ENCODE measurements around the gene MKNK2.

MKNK2 gene

GRCh38 chr19:2014131-2014571, 36.9 kb downstream of the MKNK2 start:
- Histone ChIP-seq H3K4ac (ENCODE audit: low read depth, low read length) (no peak overlapping the region), H3K4me2 (ENCODE audit: low read length) (no peak overlapping the region), H2BK5ac (ENCODE audit: low read length) (no peak overlapping the region), H3K4me1 (ENCODE audit: control insufficient read depth, low read depth, low read length) (no peaks in the 10 kb centered on the region), H3K27me3 (ENCODE audit: insufficient read depth, low read length, poor library complexity) (no peaks in the 10 kb centered on the region), H2AK5ac (ENCODE audit: low read length) (no peak overlapping the region), H3K9ac (ENCODE audit: low read length) (no peak overlapping the region), H4K8ac (ENCODE audit: low read depth, low read length) (no peak overlapping the region), H3K79me1 (ENCODE audit: low read length) (peaks cover 2% of the 10 kb centered on the region), H3K56ac (ENCODE audit: low read length) (peak overlapping the region; percentile 90), H3K4me3 (ENCODE audit: low read length) (no peak overlapping the region), H3K27ac (ENCODE audit: low read depth, low read length) (no peak overlapping the region), H3K36me3 (ENCODE audit: control insufficient read depth, insufficient read depth, low read length) (no peaks in the 10 kb centered on the region), H4K5ac (ENCODE audit: low read length) (no peak overlapping the region), H2BK120ac (ENCODE audit: low read depth, low read length) (no peak overlapping the region), H2BK15ac (replicated peaks; ENCODE audit: low read depth) (no peak overlapping the region), H3K79me2 (ENCODE audit: control insufficient read depth, insufficient read depth, low read length) (no peaks in the 10 kb centered on the region), H3K18ac (ENCODE audit: low read length) (no peak overlapping the region), H3K23ac (ENCODE audit: low read length) (no peak overlapping the region)
- no CpG with 5 or more reads among the region's 5 CpGs for WGBS (ENCODE audit: extremely low coverage, insufficient coverage, low lambda C conversion rate)
- no peak for DNase-seq

GRCh38 chr19:2013683-2013961, 37.4 kb downstream of the MKNK2 start:
- Histone ChIP-seq H3K4me3 (ENCODE audit: low read length) (no peak overlapping the region), H3K4ac (ENCODE audit: low read depth, low read length) (no peak overlapping the region), H3K4me2 (ENCODE audit: low read length) (no peak overlapping the region), H3K79me2 (ENCODE audit: control insufficient read depth, insufficient read depth, low read length) (no peaks in the 10 kb centered on the region), H3K18ac (ENCODE audit: low read length) (no peak overlapping the region), H3K9ac (ENCODE audit: low read length) (no peak overlapping the region), H3K79me1 (ENCODE audit: low read length) (peaks cover 2% of the 10 kb centered on the region), H3K36me3 (ENCODE audit: control insufficient read depth, insufficient read depth, low read length) (no peaks in the 10 kb centered on the region), H3K4me1 (ENCODE audit: control insufficient read depth, low read depth, low read length) (no peaks in the 10 kb centered on the region), H3K23ac (ENCODE audit: low read length) (no peak overlapping the region), H2BK15ac (replicated peaks; ENCODE audit: low read depth) (no peak overlapping the region), H4K5ac (ENCODE audit: low read length) (no peak overlapping the region), H3K56ac (ENCODE audit: low read length) (no peak overlapping the region), H3K27me3 (ENCODE audit: insufficient read depth, low read length, poor library complexity) (no peaks in the 10 kb centered on the region), H3K27ac (ENCODE audit: low read depth, low read length) (no peak overlapping the region), H2BK5ac (ENCODE audit: low read length) (no peak overlapping the region), H2BK120ac (ENCODE audit: low read depth, low read length) (no peak overlapping the region), H2AK5ac (ENCODE audit: low read length) (no peak overlapping the region), H4K8ac (ENCODE audit: low read depth, low read length) (no peak overlapping the region)
- DNase-seq, result no peak
- no CpG with 5 or more reads among the region's 6 CpGs for WGBS (ENCODE audit: extremely low coverage, insufficient coverage, low lambda C conversion rate)

DNA sequence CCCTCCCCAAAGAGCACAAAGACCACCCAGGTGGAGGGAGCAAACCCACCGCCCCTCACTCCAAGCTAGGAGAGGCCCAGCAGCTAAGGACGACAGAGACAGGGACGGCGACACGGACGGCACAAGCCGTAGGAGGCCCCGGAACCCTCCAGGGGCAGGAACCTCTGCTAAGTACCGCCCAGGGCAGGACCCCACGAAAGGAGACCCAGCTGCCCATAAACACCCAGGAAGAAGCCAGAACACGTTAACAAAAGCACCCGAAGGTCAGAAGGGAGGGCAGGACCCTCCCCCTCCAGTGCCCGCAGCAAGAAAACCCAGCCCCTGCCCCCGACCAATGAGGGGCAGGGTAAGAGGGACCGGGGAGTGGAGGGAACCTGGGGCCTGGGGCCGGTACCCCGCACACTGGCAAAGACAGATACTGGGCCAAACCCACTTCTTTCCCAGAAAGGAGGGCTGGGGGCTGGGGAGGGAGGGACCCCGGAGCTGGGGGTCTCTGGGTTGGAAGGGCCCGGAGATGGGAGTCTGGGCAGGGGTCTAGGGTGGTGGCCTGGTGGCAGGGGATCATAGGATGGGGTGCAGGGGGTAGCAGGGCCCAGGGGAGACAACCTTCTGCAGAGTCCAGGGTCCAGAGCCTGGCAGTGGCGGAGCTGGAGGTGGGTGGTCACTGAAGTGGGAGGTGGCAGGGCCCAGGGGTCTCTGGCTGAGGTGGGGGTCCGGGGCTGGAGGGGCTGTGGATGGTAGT, 37.9 kb downstream of the MKNK2 start:
- H3K4ac ChIP-seq (ENCODE audit: low read depth, low read length), result no peak overlapping the region
- H3K18ac ChIP-seq (ENCODE audit: low read length), result no peak overlapping the region
- H4K5ac ChIP-seq (ENCODE audit: low read length), result no peak overlapping the region
- no peak for DNase-seq
- no peak overlapping the region for H3K9ac ChIP-seq (ENCODE audit: low read length)
- no peak overlapping the region for H2AK5ac ChIP-seq (ENCODE audit: low read length)
- no peak overlapping the region for H2BK120ac ChIP-seq (ENCODE audit: low read depth, low read length)
- H3K4me1 ChIP-seq (ENCODE audit: control insufficient read depth, low read depth, low read length), result no peaks in the 10 kb centered on the region
- no peak overlapping the region for H2BK15ac ChIP-seq (replicated peaks; ENCODE audit: low read depth)
- no peak overlapping the region for H3K4me3 ChIP-seq (ENCODE audit: low read length)
- no peak overlapping the region for H3K23ac ChIP-seq (ENCODE audit: low read length)
- H2BK5ac ChIP-seq (ENCODE audit: low read length), result no peak overlapping the region
- no peaks in the 10 kb centered on the region for H3K27me3 ChIP-seq (ENCODE audit: insufficient read depth, low read length, poor library complexity)
- no peak overlapping the region for H3K4me2 ChIP-seq (ENCODE audit: low read length)
- H3K36me3 ChIP-seq (ENCODE audit: control insufficient read depth, insufficient read depth, low read length), result no peaks in the 10 kb centered on the region
- no CpG with 5 or more reads among the region's 21 CpGs for WGBS (ENCODE audit: extremely low coverage, insufficient coverage, low lambda C conversion rate)
- H3K79me2 ChIP-seq (ENCODE audit: control insufficient read depth, insufficient read depth, low read length), result no peaks in the 10 kb centered on the region
- peaks cover 2% of the 10 kb centered on the region for H3K79me1 ChIP-seq (ENCODE audit: low read length)
- no peak overlapping the region for H3K27ac ChIP-seq (ENCODE audit: low read depth, low read length)
- no peak overlapping the region for H4K8ac ChIP-seq (ENCODE audit: low read depth, low read length)
- H3K56ac ChIP-seq (ENCODE audit: low read length), result no peak overlapping the region

DNA sequence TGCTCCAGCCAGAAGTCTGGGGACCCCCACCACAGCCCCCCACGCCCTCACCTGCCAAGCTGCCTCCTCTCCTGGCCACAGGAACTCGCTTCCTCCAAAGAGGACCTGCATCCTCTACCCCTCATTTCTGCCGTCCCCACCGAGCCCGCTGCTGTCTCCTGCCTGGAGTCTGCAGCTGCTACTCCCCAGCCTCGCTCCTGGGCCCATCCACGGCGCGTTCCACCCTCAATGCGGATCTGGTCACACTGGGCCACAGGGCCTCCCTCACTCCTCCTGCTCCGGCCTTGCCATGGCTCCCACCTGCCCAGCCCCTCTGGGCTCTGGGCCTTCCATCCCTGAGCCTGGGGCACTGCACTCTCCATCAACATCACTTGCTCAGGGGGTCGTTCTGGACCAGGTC, 39.9 kb downstream of the MKNK2 start:
- no peak overlapping the region for H3K9ac ChIP-seq (ENCODE audit: low read length)
- peaks cover 2% of the 10 kb centered on the region for H3K79me1 ChIP-seq (ENCODE audit: low read length)
- no peak overlapping the region for H3K4me2 ChIP-seq (ENCODE audit: low read length)
- no peak overlapping the region for H3K27ac ChIP-seq (ENCODE audit: low read depth, low read length)
- no peaks in the 10 kb centered on the region for H3K4me1 ChIP-seq (ENCODE audit: control insufficient read depth, low read depth, low read length)
- no peak overlapping the region for H4K8ac ChIP-seq (ENCODE audit: low read depth, low read length)
- no peak overlapping the region for H2BK5ac ChIP-seq (ENCODE audit: low read length)
- H3K79me2 ChIP-seq (ENCODE audit: control insufficient read depth, insufficient read depth, low read length), result no peaks in the 10 kb centered on the region
- no peak overlapping the region for H2BK120ac ChIP-seq (ENCODE audit: low read depth, low read length)
- DNase-seq, result no peak
- H3K27me3 ChIP-seq (ENCODE audit: insufficient read depth, low read length, poor library complexity), result no peaks in the 10 kb centered on the region
- no peak overlapping the region for H2AK5ac ChIP-seq (ENCODE audit: low read length)
- WGBS (ENCODE audit: extremely low coverage, insufficient coverage, low lambda C conversion rate), result no CpG with 5 or more reads among the region's 12 CpGs
- no peak overlapping the region for H4K5ac ChIP-seq (ENCODE audit: low read length)
- no peaks in the 10 kb centered on the region for H3K36me3 ChIP-seq (ENCODE audit: control insufficient read depth, insufficient read depth, low read length)
- no peak overlapping the region for H2BK15ac ChIP-seq (replicated peaks; ENCODE audit: low read depth)
- H3K23ac ChIP-seq (ENCODE audit: low read length), result no peak overlapping the region
- H3K18ac ChIP-seq (ENCODE audit: low read length), result no peak overlapping the region
- no peak overlapping the region for H3K4ac ChIP-seq (ENCODE audit: low read depth, low read length)
- H3K56ac ChIP-seq (ENCODE audit: low read length), result no peak overlapping the region
- H3K4me3 ChIP-seq (ENCODE audit: low read length), result no peak overlapping the region

- Histone ChIP-seq H2BK120ac (ENCODE audit: low read depth, low read length) (no peak overlapping the region), H3K36me3 (ENCODE audit: control insufficient read depth, insufficient read depth, low read length) (no peaks in the 10 kb centered on the region), H3K23ac (ENCODE audit: low read length) (no peak overlapping the region), H4K5ac (ENCODE audit: low read length) (no peak overlapping the region), H3K4me1 (ENCODE audit: control insufficient read depth, low read depth, low read length) (no peaks in the 10 kb centered on the region), H3K79me2 (ENCODE audit: control insufficient read depth, insufficient read depth, low read length) (no peaks in the 10 kb centered on the region), H3K4me2 (ENCODE audit: low read length) (no peak overlapping the region), H2AK5ac (ENCODE audit: low read length) (no peak overlapping the region), H3K56ac (ENCODE audit: low read length) (no peak overlapping the region), H2BK5ac (ENCODE audit: low read length) (no peak overlapping the region), H3K79me1 (ENCODE audit: low read length) (peaks cover 2% of the 10 kb centered on the region), H3K27me3 (ENCODE audit: insufficient read depth, low read length, poor library complexity) (no peaks in the 10 kb centered on the region), H3K9ac (ENCODE audit: low read length) (no peak overlapping the region), H3K18ac (ENCODE audit: low read length) (no peak overlapping the region), H3K4ac (ENCODE audit: low read depth, low read length) (no peak overlapping the region), H3K4me3 (ENCODE audit: low read length) (no peak overlapping the region), H4K8ac (ENCODE audit: low read depth, low read length) (no peak overlapping the region), H2BK15ac (replicated peaks; ENCODE audit: low read depth) (no peak overlapping the region), H3K27ac (ENCODE audit: low read depth, low read length) (no peak overlapping the region)
- DNase-seq, result no peak
- WGBS (ENCODE audit: extremely low coverage, insufficient coverage, low lambda C conversion rate), result no CpG with 5 or more reads among the region's 20 CpGs
Observed at GRCh38 chr19:2010135-2010668, 40.8 kb downstream of the MKNK2 start.

- H2BK5ac ChIP-seq (ENCODE audit: low read length), result no peak overlapping the region
- H2BK15ac ChIP-seq (replicated peaks; ENCODE audit: low read depth), result no peak overlapping the region
- H4K8ac ChIP-seq (ENCODE audit: low read depth, low read length), result no peak overlapping the region
- no peaks in the 10 kb centered on the region for H3K4me1 ChIP-seq (ENCODE audit: control insufficient read depth, low read depth, low read length)
- WGBS (ENCODE audit: extremely low coverage, insufficient coverage, low lambda C conversion rate), result no CpG with 5 or more reads among the region's 4 CpGs
- H3K56ac ChIP-seq (ENCODE audit: low read length), result no peak overlapping the region
- H3K36me3 ChIP-seq (ENCODE audit: control insufficient read depth, insufficient read depth, low read length), result no peaks in the 10 kb centered on the region
- H3K4me2 ChIP-seq (ENCODE audit: low read length), result no peak overlapping the region
- DNase-seq, result peak; percentile 13
- no peak overlapping the region for H3K27ac ChIP-seq (ENCODE audit: low read depth, low read length)
- H3K4me3 ChIP-seq (ENCODE audit: low read length), result no peak overlapping the region
- no peak overlapping the region for H4K5ac ChIP-seq (ENCODE audit: low read length)
- no peaks in the 10 kb centered on the region for H3K27me3 ChIP-seq (ENCODE audit: insufficient read depth, low read length, poor library complexity)
- H2BK120ac ChIP-seq (ENCODE audit: low read depth, low read length), result no peak overlapping the region
- no peaks in the 10 kb centered on the region for H3K79me1 ChIP-seq (ENCODE audit: low read length)
- H2AK5ac ChIP-seq (ENCODE audit: low read length), result no peak overlapping the region
- no peak overlapping the region for H3K23ac ChIP-seq (ENCODE audit: low read length)
- no peak overlapping the region for H3K9ac ChIP-seq (ENCODE audit: low read length)
- H3K4ac ChIP-seq (ENCODE audit: low read depth, low read length), result no peak overlapping the region
- H3K79me2 ChIP-seq (ENCODE audit: control insufficient read depth, insufficient read depth, low read length), result no peaks in the 10 kb centered on the region
- H3K18ac ChIP-seq (ENCODE audit: low read length), result no peak overlapping the region
Observed at GRCh38 chr19:2003874-2004273, 47.2 kb downstream of the MKNK2 start.
